ENCODE results near the gene TTC13. TPM values are rescaled to one million over a fixed set of nuclear protein-coding genes. Genes with fewer than 3 reads are reported as not detected.

TTC13 gene
- total and polyA plus RNA-seq, 10 of the 15 experiments (the other 5 are each of a cell fraction or from before 2014, with no cell fraction given): 5.8 to 30.8 (median 18.5) TPM

DNA sequence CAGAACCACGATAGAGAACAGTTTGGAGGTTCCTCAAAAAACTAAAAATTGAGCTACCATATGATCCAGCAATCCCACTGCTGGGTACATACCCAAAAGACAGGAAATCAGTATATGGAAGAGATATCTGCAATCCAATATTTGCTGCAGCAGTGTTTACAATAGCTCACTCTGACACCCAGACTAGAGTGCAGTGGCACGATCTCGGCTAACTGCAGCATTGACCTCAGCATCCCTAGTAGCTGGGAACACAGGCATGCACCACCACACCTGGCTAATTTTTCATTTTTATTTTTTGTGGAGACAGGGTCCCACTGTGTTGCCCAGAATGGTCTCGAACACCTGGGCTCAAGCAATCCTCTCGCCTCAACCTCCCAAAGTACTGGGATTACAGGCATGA is 13.1 kb downstream of the TTC13 start:
- no peaks in the 10 kb centered on the region for H3K9me3 ChIP-seq (replicated peaks; ENCODE audit: control insufficient read depth, insufficient read depth, low read length)
- ChIA-PET POLR2A (no interaction called here), CTCF (no interaction called here), RAD21 (ENCODE audit: unreplicated experiment) (no interaction called here), SMC1A (ENCODE audit: uncharacterized antibody, unreplicated experiment) (interaction anchor here (0.6 to 1.2 kb wide), 2 partner anchors 13 to 18 kb away, joined by 3 to 4 read pairs; partner anchors contain the start of genes ARV1 and TTC13)
- BruUV-seq (replicated peaks): no TSS peak
- H3K4me3 ChIP-seq: no peak overlapping the region
- no peaks in the 10 kb centered on the region for H3K4me1 ChIP-seq (ENCODE audit: control insufficient read depth, insufficient read depth, low read length)
- DNase-seq (ENCODE audit: low read depth, low spot score) (no peak), ATAC-seq (no peak), FAIRE-seq (no peak)
- H4K20me1 ChIP-seq (ENCODE audit: control insufficient read depth, insufficient read depth): no peaks in the 10 kb centered on the region
- no peaks in the 10 kb centered on the region for H3K27me3 ChIP-seq (replicated peaks in 1 of 2; ENCODE audit: control insufficient read depth in 2 of 2, insufficient read depth in 2 of 2, low read length in 1 of 2)
- 0 out of 4 replicates have a peak, but pooled peaks cover 0 to 4% of the 10 kb centered on the region in 2 experiments for H3K36me3 ChIP-seq (ENCODE audit: control insufficient read depth in 2 of 2, insufficient read depth in 2 of 2, low read length in 1 of 2)
- TF ChIP-seq, protein P1, sequence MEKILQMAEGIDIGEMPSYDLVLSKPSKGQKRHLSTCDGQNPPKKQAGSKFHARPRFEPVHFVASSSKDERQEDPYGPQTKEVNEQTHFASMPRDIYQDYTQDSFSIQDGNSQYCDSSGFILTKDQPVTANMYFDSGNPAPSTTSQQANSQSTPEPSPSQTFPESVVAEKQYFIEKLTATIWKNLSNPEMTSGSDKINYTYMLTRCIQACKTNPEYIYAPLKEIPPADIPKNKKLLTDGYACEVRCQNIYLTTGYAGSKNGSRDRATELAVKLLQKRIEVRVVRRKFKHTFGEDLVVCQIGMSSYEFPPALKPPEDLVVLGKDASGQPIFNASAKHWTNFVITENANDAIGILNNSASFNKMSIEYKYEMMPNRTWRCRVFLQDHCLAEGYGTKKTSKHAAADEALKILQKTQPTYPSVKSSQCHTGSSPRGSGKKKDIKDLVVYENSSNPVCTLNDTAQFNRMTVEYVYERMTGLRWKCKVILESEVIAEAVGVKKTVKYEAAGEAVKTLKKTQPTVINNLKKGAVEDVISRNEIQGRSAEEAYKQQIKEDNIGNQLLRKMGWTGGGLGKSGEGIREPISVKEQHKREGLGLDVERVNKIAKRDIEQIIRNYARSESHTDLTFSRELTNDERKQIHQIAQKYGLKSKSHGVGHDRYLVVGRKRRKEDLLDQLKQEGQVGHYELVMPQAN (conservative IDR thresholded peaks at IDR 0.05): no peak
- no peak for TF ChIP-seq SUPT20H (IDR thresholded peaks at IDR 0.05; ENCODE audit: borderline replicate concordance, control insufficient read depth, low read depth, low read length)
- TF ChIP-seq FOXK2 (IDR thresholded peaks at IDR 0.05): no peak
- TF ChIP-seq BMI1 (IDR thresholded peaks at IDR 0.05; ENCODE audit: borderline replicate concordance): no peak
- no peak for TF ChIP-seq HDAC2 (IDR thresholded peaks at IDR 0.05)
- TF ChIP-seq, protein P2, sequence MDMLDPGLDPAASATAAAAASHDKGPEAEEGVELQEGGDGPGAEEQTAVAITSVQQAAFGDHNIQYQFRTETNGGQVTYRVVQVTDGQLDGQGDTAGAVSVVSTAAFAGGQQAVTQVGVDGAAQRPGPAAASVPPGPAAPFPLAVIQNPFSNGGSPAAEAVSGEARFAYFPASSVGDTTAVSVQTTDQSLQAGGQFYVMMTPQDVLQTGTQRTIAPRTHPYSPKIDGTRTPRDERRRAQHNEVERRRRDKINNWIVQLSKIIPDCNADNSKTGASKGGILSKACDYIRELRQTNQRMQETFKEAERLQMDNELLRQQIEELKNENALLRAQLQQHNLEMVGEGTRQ (IDR thresholded peaks at IDR 0.05; ENCODE audit: borderline replicate concordance, low read depth, low read length): no peak
- TF ChIP-seq, protein P3, sequence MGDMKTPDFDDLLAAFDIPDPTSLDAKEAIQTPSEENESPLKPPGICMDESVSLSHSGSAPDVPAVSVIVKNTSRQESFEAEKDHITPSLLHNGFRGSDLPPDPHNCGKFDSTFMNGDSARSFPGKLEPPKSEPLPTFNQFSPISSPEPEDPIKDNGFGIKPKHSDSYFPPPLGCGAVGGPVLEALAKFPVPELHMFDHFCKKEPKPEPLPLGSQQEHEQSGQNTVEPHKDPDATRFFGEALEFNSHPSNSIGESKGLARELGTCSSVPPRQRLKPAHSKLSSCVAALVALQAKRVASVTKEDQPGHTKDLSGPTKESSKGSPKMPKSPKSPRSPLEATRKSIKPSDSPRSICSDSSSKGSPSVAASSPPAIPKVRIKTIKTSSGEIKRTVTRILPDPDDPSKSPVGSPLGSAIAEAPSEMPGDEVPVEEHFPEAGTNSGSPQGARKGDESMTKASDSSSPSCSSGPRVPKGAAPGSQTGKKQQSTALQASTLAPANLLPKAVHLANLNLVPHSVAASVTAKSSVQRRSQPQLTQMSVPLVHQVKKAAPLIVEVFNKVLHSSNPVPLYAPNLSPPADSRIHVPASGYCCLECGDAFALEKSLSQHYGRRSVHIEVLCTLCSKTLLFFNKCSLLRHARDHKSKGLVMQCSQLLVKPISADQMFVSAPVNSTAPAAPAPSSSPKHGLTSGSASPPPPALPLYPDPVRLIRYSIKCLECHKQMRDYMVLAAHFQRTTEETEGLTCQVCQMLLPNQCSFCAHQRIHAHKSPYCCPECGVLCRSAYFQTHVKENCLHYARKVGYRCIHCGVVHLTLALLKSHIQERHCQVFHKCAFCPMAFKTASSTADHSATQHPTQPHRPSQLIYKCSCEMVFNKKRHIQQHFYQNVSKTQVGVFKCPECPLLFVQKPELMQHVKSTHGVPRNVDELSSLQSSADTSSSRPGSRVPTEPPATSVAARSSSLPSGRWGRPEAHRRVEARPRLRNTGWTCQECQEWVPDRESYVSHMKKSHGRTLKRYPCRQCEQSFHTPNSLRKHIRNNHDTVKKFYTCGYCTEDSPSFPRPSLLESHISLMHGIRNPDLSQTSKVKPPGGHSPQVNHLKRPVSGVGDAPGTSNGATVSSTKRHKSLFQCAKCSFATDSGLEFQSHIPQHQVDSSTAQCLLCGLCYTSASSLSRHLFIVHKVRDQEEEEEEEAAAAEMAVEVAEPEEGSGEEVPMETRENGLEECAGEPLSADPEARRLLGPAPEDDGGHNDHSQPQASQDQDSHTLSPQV (IDR thresholded peaks at IDR 0.05): no peak
- TF ChIP-seq FOXM1 (IDR thresholded peaks at IDR 0.05; ENCODE audit: low read depth, low read length): no peak
- no peak overlapping the region for H3K27ac ChIP-seq (ENCODE audit: control insufficient read depth, insufficient read depth)
- WGBS (ENCODE audit: insufficient coverage, insufficient replicate concordance, low lambda C conversion rate, missing lambda C conversion rate): 82% methylated on average over 5 of the region's 5 CpGs
- in situ Hi-C loops (cut with MboI) (no loop called here), intact Hi-C loops (cut with micrococcal nuclease; ENCODE audit: unreplicated experiment) (no loop called here)
- H3K79me2 ChIP-seq (ENCODE audit: control insufficient read depth, insufficient read depth, low read length): no peaks in the 10 kb centered on the region; the same call in 1 of the 2 replicates
- H3K9ac ChIP-seq (ENCODE audit: control insufficient read depth, insufficient read depth, low read length): no peak overlapping the region
- no peak overlapping the region for H2AFZ ChIP-seq (ENCODE audit: control insufficient read depth, low read depth, low read length)
- no peak overlapping the region for H3K4me2 ChIP-seq (ENCODE audit: control insufficient read depth, insufficient read depth)

All from GM12878 (cell line).